Left kidney (tissue), 2 donors: ENCODE data around the gene RADIL. TPM values are rescaled to one million over a fixed set of nuclear protein-coding genes. Genes with fewer than 3 reads are reported as not detected.

Source experiments
- DNase-seq: peaks from one replicate; pipeline ENCODE4 v3.0.0-alpha.2; 2013
- polyA plus RNA-seq: library from polyadenylated mRNA; unstranded; fragments of 120-200 nt; gene quantifications from one replicate; pipeline ENCODE4 v1.2.1, GENCODE V29; 2013; ENCODE audit not compliant: insufficient read length

RADIL gene
- polyA plus RNA-seq, 1 donor, result 1.3 TPM

- peak; percentile 91 for DNase-seq
Measured at GRCh38 chr7:4775250-4775847, 108.2 kb downstream of the RADIL start, which contains the start of gene AP5Z1. Gene AP5Z1, plus strand, starts transcription at chr7:4775623. Its CDS starts 93 bp downstream, at chr7:4775716.

- DNase-seq, result no peak
Measured at GRCh38 chr7:4774658-4775249, 108.8 kb downstream of the RADIL start.

DNA sequence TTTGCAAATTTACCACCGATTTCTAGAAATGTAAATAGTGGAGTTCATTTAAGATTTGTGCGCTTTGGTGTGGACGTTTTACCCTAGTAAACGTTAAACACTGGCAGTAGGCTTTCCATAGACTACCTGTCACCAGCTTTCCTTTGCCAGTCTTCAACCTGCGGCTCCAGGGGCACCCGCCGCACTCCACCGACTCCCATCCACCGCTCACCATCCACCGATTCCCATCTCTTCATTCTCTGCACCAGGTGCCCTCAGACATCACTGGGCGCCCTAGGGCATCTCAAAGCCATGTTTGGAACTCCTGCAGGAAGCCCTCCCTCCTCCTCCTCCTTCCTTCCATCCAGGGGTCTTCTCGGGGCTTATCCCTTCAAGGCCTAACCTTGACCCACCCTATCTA, 109.5 kb downstream of the RADIL start:
- no peak for DNase-seq

- DNase-seq, result no peak
Measured at GRCh38 chr7:4772306-4772705, 111.2 kb downstream of the RADIL start.

- no peak for DNase-seq
Measured at GRCh38 chr7:4771737-4772136, 111.8 kb downstream of the RADIL start.

GRCh38 chr7:4770886-4771285, 112.6 kb downstream of the RADIL start:
- no peak for DNase-seq

DNA sequence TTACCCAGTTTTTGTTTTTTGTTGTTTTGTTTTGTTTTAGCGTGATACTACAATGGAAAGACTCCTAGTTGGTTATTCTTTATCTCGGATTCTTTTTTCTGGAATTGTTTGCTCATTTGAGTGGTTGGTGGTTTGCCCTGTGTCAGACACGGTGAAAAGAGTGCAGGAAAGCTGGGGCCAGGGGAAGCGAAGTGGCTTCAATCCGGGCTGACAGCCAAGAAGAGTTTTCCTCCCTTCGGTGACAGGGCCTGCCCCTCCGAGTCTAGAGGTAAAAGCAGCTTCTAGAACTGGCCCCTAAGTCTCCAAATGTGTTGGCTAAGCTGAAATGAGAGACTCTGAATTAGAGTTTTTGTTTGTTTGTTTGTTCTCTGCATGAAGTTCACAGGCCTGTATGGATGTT, 113.8 kb downstream of the RADIL start:
- DNase-seq, result no peak

DNA sequence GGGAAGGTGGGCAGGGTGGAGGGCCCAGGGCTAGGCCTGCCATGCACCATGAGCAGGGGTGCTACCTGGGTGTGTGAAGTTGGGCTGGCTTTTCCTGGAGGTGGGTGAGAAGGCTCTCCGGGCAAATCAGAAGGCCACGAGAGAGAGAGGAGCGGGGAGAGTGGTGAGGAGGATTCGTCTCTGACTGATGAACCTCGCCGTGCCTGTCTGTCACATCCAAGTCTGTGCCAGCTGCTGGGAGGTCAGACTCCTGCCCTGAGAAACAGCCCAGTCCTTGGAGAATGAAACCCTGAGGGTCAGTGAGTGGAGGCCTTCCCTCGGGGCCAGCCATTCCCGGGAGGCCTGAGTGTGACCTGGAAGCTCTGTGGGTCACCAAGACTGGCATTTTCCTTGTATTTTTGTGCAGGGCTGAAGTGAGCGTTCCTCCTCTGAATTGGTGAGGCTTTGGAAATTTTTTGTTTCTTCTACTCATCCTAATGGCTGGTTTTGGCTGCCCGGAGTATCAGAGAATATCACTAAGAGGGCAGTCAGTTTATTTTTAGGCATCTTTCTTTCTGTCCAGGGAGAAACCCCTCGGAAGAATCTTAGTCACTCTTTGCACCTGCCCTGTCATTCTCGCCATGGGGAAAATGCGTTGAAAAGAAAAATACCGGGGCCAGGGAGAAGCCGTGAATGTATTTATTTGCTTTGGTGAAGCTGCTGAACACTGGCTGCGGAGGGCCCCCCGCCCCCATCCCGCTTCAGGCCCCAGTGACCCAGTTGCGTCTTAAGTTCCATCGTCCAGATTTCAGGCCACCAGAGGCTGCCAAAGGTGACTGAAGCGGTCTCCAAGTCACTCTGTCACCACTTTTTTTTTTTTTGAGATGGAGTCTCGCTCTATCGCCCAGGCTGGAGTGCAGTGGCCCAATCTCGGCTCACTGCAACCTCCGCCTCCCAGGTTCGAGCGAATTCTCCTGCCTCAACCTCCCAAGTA, 114.6 kb downstream of the RADIL start:
- no peak for DNase-seq

- DNase-seq, result no peak
Measured at GRCh38 chr7:4766666-4767519, 116.6 kb downstream of the RADIL start.

DNA sequence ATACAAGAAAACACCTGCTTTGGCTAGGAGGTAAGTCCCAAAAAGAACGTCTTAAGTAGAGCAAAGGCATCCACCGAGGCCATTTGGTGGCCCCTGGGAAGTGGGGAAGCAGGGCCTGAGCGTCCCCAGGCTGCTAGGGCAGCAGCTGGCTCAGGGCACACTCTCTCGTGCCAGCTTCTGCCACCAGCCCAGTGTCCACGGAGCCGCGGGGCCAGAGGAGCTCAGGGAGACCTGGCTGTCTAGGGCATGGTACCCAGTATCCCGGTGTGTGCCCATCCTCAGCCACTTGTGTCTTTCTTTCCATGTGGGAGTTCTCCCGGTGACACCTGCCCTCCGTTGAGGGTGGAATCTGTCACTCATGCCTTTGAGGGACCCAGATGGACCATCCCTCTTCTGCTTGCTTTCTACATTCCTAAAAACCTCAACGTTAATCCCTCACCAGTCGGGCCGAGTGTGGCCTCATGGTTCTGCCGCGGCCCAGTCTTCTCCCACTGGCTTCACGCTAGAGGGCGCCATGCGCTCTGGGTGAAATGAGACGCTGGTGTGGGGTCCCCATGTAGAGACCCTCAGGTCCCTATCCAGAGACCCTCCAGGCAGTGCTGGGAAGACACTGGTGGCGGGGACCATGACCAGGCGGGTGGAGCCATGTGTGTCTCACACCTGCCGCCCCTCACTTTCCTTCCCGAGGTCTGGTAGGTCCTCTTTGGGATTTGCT, 117.6 kb downstream of the RADIL start:
- DNase-seq, result no peak

DNA sequence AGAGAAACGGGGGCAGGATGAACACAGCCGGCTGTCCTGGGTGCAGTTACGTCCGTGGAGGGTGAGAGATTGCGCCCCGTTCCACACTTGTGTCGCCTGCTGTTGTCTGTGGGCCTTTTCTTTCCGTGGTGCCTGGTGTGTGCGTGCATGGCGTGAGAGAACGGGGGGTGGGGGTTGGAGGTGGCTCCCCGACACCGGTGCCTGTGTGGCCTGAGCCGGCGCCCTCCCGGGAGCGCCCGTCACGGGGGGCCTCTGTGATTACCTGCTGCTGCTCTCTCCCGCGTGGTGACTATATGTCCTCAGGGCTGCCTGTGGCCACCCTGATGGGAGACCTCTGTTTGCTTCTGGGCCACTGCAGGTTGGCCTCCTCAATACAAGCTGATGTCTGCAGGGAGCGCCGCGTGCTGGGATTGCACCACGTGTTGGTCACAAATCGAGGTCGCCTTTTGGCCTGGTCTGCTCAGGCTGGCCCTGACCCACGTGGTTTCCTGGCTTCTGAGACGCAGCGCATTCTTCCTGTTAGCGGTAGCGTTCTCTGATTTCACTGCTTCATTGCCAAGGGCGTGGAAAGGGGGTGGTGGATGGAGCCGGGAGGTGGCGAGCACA, 119.0 kb downstream of the RADIL start:
- DNase-seq, result no peak

DNA sequence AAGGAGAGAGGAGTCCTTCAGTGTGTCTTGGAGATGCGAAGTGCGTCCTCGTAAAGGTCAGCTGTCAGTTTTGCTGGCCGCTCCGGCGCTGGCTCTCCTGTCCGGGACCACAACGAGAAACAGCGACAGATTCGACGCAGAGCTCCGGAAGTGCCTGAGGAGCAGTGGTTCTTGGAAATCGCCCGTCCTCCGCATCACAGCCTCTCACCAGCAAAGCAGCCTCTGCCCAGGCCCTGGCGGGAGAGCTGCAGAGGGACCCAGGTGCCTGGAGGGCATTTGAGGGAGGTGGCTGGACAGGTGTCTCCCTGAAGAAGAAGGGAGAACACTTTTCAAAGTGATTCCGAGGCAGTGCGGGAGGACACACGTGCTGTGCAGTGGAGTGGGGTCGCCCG, 119.7 kb downstream of the RADIL start:
- no peak for DNase-seq

- DNase-seq, result no peak
Measured at GRCh38 chr7:4763091-4763793, 120.3 kb downstream of the RADIL start.

DNA sequence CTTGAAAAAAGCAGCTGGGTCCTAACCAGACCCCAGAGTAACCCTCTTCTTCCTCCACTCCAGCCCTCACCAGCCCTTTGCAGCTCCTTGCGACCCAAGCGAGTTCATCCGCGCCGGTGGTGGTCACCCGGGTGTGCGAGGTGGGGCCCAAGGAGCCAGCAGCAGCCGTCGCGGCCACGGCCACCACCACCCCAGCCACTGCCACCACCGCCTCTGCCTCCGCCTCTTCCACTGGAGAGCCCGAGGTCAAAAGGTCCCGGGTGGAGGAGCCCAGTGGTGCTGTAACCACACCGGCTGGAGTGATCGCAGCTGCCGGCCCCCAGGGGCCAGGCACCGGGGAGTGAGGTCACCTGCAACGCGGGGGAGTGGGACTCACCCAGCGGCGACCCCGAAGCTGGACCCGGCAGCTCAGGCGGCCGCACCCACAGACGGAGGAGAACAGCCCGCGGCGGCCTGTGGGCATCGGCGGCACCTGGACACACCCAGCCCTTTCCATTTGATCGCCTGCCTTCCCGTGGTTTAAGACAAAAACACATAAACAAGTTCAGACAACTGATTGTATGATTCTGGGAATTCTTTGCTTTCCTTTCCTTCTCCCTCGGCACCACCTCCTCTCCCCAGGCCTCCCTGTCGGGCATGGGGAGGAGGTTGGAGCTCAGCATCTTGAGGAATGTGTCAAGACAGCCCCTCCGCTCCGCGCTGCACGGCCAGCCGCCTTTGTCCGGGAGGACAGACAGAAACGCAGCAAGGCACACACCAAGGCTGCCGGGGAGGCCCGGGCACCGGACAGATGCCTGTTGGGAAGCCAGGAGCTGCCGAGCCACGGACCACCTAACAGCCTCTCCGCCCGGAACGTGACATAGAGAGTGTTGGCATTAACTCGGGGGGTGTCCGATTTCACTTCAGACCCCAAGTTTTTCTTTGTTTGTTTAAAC, 121.1 kb downstream of the RADIL start:
- DNase-seq, result no peak

- DNase-seq, result no peak
Measured at GRCh38 chr7:4760952-4761351, 122.6 kb downstream of the RADIL start.

- DNase-seq, result no peak
Measured at GRCh38 chr7:4759211-4759610, 124.3 kb downstream of the RADIL start.

DNA sequence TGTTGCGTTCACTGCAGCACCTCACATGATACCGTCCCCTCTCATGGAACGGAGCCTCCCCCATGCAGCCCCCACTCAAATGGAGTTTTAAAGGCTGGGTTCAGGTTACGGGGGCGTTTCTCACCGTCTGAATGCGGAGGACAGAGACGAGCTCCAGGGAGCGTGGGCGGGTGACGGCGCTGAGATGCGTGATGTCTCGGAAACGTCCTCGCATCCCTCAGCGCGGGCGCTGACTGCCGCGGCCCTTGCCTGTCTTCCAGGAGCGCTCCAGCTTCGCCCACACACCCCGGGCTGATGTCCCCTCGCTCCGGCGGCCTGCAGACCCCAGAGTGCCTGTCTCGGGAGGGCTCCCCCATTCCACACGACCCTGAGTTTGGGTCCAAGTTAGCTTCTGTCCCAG, 124.7 kb downstream of the RADIL start:
- DNase-seq, result no peak

GRCh38 chr7:4758111-4758510, 125.4 kb downstream of the RADIL start:
- no peak for DNase-seq

DNA sequence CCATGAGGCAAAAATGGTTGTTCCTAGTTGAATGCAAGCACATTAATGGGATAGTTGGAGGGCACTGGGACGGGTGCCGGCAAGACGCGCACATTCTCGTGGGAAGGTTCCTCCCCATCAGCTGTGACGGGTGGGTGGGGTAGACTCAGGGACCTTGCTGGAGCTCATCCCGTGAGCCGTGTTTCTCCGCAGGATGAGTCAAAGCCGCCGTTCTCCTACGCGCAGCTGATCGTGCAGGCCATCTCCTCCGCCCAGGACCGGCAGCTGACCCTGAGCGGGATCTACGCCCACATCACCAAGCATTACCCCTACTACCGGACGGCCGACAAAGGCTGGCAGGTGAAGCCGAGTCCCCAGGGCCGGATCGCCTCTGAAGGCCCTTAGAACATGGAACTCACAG, 128.5 kb downstream of the RADIL start:
- DNase-seq, result no peak
